ENCODE results near the gene LIPH. TPM values are rescaled to one million over a fixed set of nuclear protein-coding genes. Genes with fewer than 3 reads are reported as not detected.
"Not testable (repeated sequence)": the region's sequence is repeated elsewhere in the genome, so short reads cannot be mapped to it uniquely, and the experiment has no call there.

Gene LIPH
- total RNA-seq, 2 donors from 2014 or later = 2.0 to 4.5 TPM

GRCh38 chr3:185469542-185469941 is 82.8 kb downstream of the LIPH start:
- no peak for DNase-seq (ENCODE audit: low spot score)
- no peaks in the 10 kb centered on the region for H3K4me1 ChIP-seq (ENCODE audit: control insufficient read depth in 1 of 2, low read depth in 2 of 2)
- H3K27ac ChIP-seq = no peak overlapping the region
- peaks cover 41% of the 10 kb centered on the region for H3K36me3 ChIP-seq
- no peaks in the 10 kb centered on the region for H3K9me3 ChIP-seq
- no peak for ATAC-seq (ENCODE audit: insufficient number of reproducible peaks, low FRiP score, low read depth)
- no peak overlapping the region for H3K4me3 ChIP-seq
- no peaks in the 10 kb centered on the region for H3K27me3 ChIP-seq (replicated peaks; ENCODE audit: insufficient read depth)
- TF ChIP-seq CTCF (IDR thresholded peaks at IDR 0.05) = no peak

GRCh38 chr3:185466123-185466522 is 86.3 kb downstream of the LIPH start:
- not testable (repeated sequence) for H3K27ac ChIP-seq; H3K4me1 ChIP-seq (ENCODE audit: control insufficient read depth in 1 of 2, low read depth in 2 of 2); H3K9me3 ChIP-seq; ATAC-seq (ENCODE audit: insufficient number of reproducible peaks, low FRiP score, low read depth); DNase-seq (ENCODE audit: low spot score); H3K4me3 ChIP-seq; H3K27me3 ChIP-seq (replicated peaks; ENCODE audit: insufficient read depth)
- peaks cover 33% of the 10 kb centered on the region for H3K36me3 ChIP-seq

GRCh38 chr3:185465471-185465870 is 86.9 kb downstream of the LIPH start:
- Histone ChIP-seq H3K4me3 (no peak overlapping the region), H3K27me3 (replicated peaks; ENCODE audit: insufficient read depth) (no peaks in the 10 kb centered on the region), H3K9me3 (no peaks in the 10 kb centered on the region), H3K36me3 (peaks cover 33% of the 10 kb centered on the region), H3K27ac (no peak overlapping the region), H3K4me1 (ENCODE audit: control insufficient read depth in 1 of 2, low read depth in 2 of 2) (no peaks in the 10 kb centered on the region)
- no peak for DNase-seq (ENCODE audit: low spot score)
- no peak for ATAC-seq (ENCODE audit: insufficient number of reproducible peaks, low FRiP score, low read depth)
- no peak for TF ChIP-seq CTCF (IDR thresholded peaks at IDR 0.05)

GRCh38 chr3:185460719-185461350 is 91.6 kb downstream of the LIPH start:
- H3K36me3 ChIP-seq = peaks cover 14% of the 10 kb centered on the region
- TF ChIP-seq CTCF (IDR thresholded peaks at IDR 0.05) = no peak
- H3K27me3 ChIP-seq (replicated peaks; ENCODE audit: insufficient read depth) = no peaks in the 10 kb centered on the region
- no peaks in the 10 kb centered on the region for H3K4me1 ChIP-seq (ENCODE audit: control insufficient read depth in 1 of 2, low read depth in 2 of 2)
- no peak overlapping the region for H3K27ac ChIP-seq
- no peak overlapping the region for H3K4me3 ChIP-seq
- ATAC-seq (ENCODE audit: insufficient number of reproducible peaks, low FRiP score, low read depth) = no peak
- no peaks in the 10 kb centered on the region for H3K9me3 ChIP-seq
- no peak for DNase-seq (ENCODE audit: low spot score)

- DNase-seq (ENCODE audit: low spot score) (no peak), ATAC-seq (ENCODE audit: insufficient number of reproducible peaks, low FRiP score, low read depth) (no peak)
- TF ChIP-seq CTCF (IDR thresholded peaks at IDR 0.05) = no peak
- no peak overlapping the region for H3K4me3 ChIP-seq
- H3K27ac ChIP-seq = no peak overlapping the region
- peaks cover 11% of the 10 kb centered on the region for H3K36me3 ChIP-seq
- H3K4me1 ChIP-seq (ENCODE audit: control insufficient read depth in 1 of 2, low read depth in 2 of 2) = no peaks in the 10 kb centered on the region
- no peaks in the 10 kb centered on the region for H3K9me3 ChIP-seq
- H3K27me3 ChIP-seq (replicated peaks; ENCODE audit: insufficient read depth) = no peaks in the 10 kb centered on the region
Measured at GRCh38 chr3:185460309-185460708, 92.1 kb downstream of the LIPH start.

- ATAC-seq (ENCODE audit: insufficient number of reproducible peaks, low FRiP score, low read depth) (no peak), DNase-seq (ENCODE audit: low spot score) (no peak)
- no peak for TF ChIP-seq CTCF (IDR thresholded peaks at IDR 0.05)
- Histone ChIP-seq H3K4me3 (no peak overlapping the region), H3K36me3 (no peaks in the 10 kb centered on the region), H3K9me3 (no peaks in the 10 kb centered on the region), H3K4me1 (ENCODE audit: control insufficient read depth in 1 of 2, low read depth in 2 of 2) (no peaks in the 10 kb centered on the region), H3K27ac (no peak overlapping the region), H3K27me3 (replicated peaks; ENCODE audit: insufficient read depth) (no peaks in the 10 kb centered on the region)
Measured at GRCh38 chr3:185457376-185457775, 95.0 kb downstream of the LIPH start.

Data from thoracic aorta (tissue), 2 donors.